Thymus (tissue), 11 donors: ENCODE results near the gene TRNAU1AP. TPM values are rescaled to one million over a fixed set of nuclear protein-coding genes. Genes with fewer than 3 reads are reported as not detected.
"Not testable (repeated sequence)": the region's sequence is repeated elsewhere in the genome, so short reads cannot be mapped to it uniquely, and the experiment has no call there.

Experiments
- DNase-seq, 9 donors: peaks; one replicate each; pipeline ENCODE4 v3.0.0-alpha.2; 2013; ENCODE audit warnings: low spot score in 9 of 9, low read depth in 6 of 9, missing footprints in 1 of 9
- H3K27ac ChIP-seq, 2 donors: one replicate each; pipeline ENCODE4 v1.5.1; 2013; ENCODE audit warnings: control low read depth in 1 of 2, low read depth in 1 of 2, low read length in 1 of 2, mild to moderate bottlenecking in 1 of 2, moderate library complexity in 1 of 2
- H3K27me3 ChIP-seq, 2 donors: one replicate each; pipeline ENCODE4 v1.5.1; 2013; ENCODE audit warnings: low read length in 1 of 2; ENCODE audit not compliant: control insufficient read depth in 2 of 2, insufficient read depth in 1 of 2
- H3K36me3 ChIP-seq, 2 donors: one replicate each; pipeline ENCODE4 v1.5.1; 2013; ENCODE audit warnings: low read length in 1 of 2, mild to moderate bottlenecking in 1 of 2, moderate library complexity in 1 of 2; ENCODE audit not compliant: control insufficient read depth in 2 of 2, insufficient read depth in 2 of 2
- H3K4me1 ChIP-seq, 2 donors: one replicate each; pipeline ENCODE4 v1.5.1; 2013; ENCODE audit warnings: low read length in 2 of 2; ENCODE audit not compliant: control insufficient read depth in 2 of 2, insufficient read depth in 2 of 2
- H3K4me3 ChIP-seq, 2 donors: one replicate each; pipeline ENCODE4 v1.5.1; 2013; ENCODE audit warnings: low read length in 2 of 2, control low read depth in 1 of 2, mild to moderate bottlenecking in 1 of 2
- H3K9me3 ChIP-seq, 2 donors: one replicate each; pipeline ENCODE4 v1.5.1; 2013; ENCODE audit warnings: low read length in 1 of 2, mild to moderate bottlenecking in 1 of 2; ENCODE audit not compliant: control insufficient read depth in 2 of 2, insufficient read depth in 1 of 2
- WGBS: extraction: QIAGEN DNeasy Blood & Tissue Kit; methylation state at CpG from one replicate; pipeline ENCODE4 v1.1.7; 2013; 5-methylcytosine and 5-hydroxymethylcytosine counted together
- polyA plus RNA-seq: library from polyadenylated mRNA; stranded (reverse); fragments of 200-250 nt; gene quantifications from one replicate; pipeline ENCODE4 v1.2.3, GENCODE V29; 2013
- total RNA-seq: library from RNA; stranded (reverse); fragments of 120-200 nt; gene quantifications from one replicate; pipeline ENCODE4 v1.2.4, GENCODE V29; 2013
- donor health status: healthy.

Gene TRNAU1AP
- total and polyA plus RNA-seq, 2 donors = 38.6 to 42.6 TPM

DNA sequence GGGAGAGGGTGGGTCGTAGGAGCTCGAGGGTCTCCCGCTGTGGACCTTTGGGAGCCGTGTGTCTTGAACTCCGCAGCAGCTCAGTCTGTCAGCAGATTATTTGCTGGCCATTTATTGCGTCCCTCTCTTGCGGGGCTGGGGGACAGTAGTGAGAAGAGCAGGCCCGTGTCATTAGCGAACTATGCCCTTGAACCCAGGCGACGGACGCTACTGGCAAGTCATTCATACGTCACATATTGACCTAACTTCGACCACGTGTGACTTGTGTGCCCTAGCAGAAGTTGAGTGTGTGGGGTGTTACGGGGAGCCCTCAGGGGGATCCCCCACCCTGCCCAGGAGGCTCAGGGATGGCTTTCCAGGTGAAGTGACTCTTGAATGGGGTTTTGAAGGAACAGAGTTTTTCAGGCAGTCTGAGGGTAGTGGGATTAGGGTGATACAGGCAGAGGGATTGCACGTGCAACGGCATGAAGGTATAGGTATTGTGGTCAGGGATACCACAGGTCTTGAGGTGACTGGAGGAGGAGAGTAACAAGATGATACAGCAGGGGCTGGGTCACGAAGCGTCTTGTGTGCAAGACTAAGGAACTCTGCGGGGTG is 34.0 kb upstream of the TRNAU1AP start:
- H3K4me1 ChIP-seq = peaks cover 12 to 19% of the 10 kb centered on the region in 2 donors
- H3K27ac ChIP-seq = peak overlapping the region in 1 of 2 donors; percentile 59
- peaks cover 6 to 31% of the 10 kb centered on the region in 2 donors for H3K36me3 ChIP-seq
- H3K9me3 ChIP-seq = no peaks in the 10 kb centered on the region
- no peaks in the 10 kb centered on the region for H3K27me3 ChIP-seq
- H3K4me3 ChIP-seq = peak overlapping the region; percentile 62 to 81
- DNase-seq = peak in 1 of 9 donors; percentile 46
- 2% methylated on average over 21 of the region's 21 CpGs for WGBS

DNA sequence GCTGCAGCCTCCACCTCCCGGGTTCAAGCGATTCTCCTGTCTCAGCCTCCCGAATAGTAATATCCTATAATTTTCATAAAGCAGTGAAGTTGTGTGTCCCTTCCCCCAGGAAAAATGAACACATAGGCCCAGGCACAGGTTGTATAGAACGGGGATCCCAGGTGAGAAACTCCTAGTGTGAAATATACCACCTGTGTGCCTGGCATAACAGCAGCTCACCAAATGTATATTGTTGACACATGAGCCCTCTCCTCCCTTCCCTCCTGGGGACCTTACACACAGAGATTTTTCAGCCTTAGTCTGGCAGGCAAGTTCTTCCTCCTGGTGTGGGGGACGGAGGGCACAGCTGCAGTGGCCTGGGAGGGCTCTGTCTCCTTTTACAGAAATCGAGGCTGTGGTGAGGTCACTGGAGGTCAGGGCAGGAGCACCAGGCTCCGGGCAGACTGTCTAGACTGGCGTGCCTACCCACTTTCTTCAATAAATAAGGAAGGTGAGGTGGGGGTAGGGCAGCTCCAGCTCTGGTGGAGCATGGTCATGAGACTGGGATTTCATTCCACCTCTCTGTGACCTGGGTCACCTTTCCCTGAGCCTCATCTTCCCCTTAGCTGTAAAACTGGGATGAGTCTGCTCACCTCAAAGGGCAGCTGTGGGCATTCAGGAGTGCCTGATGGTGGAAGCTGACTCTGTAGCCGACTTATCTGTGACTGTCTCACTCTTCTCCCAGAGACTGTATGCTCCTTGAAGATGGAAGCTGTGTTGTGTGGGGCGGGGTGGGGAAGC is 32.7 kb upstream of the TRNAU1AP start:
- Histone ChIP-seq H3K9me3 (no peaks in the 10 kb centered on the region), H3K27ac (no peak overlapping the region), H3K27me3 (no peaks in the 10 kb centered on the region), H3K4me1 (peaks cover 12 to 19% of the 10 kb centered on the region in 2 donors), H3K36me3 (peaks cover 10 to 26% of the 10 kb centered on the region in 2 donors), H3K4me3 (no peak overlapping the region)
- WGBS = 96% methylated on average over 10 of the region's 10 CpGs
- no peak for DNase-seq

DNA sequence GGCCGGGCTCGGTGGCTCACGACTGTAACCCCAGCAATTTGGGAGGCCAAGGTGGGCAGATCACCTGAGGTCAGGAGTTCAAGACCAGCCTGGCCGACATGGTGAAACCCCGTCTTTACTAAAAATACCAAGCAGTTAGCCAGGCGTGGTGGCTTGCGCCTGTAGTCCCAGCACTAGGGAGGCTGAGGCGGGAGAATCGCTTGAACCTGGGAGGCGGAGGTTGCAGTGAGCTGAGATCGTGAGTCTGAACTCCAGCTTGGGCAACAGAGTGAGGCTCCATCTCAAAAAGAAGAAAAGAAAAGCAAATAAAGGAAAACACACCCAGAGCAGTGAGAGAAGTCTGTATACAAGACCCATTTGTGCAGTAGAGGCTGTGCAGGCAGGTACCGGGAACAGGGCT is 32.1 kb upstream of the TRNAU1AP start:
- DNase-seq, H3K27me3 ChIP-seq, H3K4me3 ChIP-seq, H3K9me3 ChIP-seq, H3K27ac ChIP-seq: not testable (repeated sequence)
- Histone ChIP-seq H3K36me3 (peaks cover 10 to 30% of the 10 kb centered on the region in 2 donors), H3K4me1 (peaks cover 12 to 19% of the 10 kb centered on the region in 2 donors)
- 97% methylated on average over 12 of the region's 12 CpGs for WGBS

DNA sequence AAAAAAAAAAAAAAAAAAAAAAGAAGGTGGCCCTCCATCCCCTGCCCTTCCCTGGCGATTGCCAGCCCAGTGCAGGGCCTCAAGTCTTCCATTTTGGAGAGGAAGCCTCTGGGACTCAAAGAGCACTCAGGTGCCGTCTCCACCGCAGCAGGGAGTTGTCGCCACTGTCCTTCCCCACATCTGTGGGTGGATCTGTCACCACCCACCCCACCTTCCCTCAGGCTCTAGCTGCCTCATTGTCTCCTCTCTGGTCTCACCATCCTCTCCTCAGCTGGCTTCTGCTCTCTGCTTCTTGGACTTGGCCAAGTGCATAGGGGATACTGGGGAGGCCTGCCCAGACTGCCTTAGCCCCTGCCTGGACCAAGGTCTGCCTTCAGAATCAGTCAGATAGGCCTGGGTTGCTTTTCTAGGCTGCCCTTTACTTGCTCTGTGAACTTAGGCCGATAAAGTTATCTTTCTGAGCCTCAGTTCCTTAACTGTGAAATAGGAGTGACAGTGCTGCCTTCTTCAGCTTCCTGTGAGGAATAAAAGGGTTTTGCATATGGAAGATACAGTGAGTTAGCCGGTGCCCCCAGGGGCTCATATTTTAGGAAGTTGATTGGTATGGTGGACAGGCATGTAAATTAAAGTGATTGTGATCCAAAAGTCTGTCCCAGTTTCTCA is 31.3 kb upstream of the TRNAU1AP start:
- WGBS = 96% methylated on average over 6 of the region's 6 CpGs
- Histone ChIP-seq H3K4me3 (no peak overlapping the region), H3K27ac (no peak overlapping the region), H3K9me3 (no peaks in the 10 kb centered on the region), H3K36me3 (peaks cover 13 to 30% of the 10 kb centered on the region in 2 donors), H3K4me1 (peaks cover 12 to 19% of the 10 kb centered on the region in 2 donors), H3K27me3 (no peaks in the 10 kb centered on the region)
- no peak for DNase-seq

DNA sequence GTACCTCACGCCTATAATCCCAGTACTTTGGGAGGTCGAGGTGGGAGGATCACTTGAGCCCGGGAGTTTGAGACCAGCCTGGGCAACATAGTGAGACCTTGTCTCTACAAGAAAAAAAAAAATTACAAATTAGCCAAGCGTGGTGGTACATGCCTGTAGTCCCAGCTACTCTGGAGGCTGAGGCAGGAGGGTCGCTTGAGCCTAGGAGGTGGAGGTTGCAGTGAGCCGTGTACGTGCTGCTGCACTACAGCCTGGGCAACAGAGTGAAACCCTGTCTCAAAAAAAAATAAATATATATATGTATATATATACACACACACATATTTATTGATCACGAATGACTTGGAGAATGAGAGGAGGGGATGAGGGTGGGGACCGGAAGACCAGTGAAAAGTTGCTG is 30.3 kb upstream of the TRNAU1AP start:
- H3K4me3 ChIP-seq, H3K27me3 ChIP-seq, DNase-seq, H3K9me3 ChIP-seq, H3K27ac ChIP-seq: not testable (repeated sequence)
- H3K4me1 ChIP-seq = peaks cover 12 to 16% of the 10 kb centered on the region in 2 donors
- H3K36me3 ChIP-seq = peaks cover 16 to 27% of the 10 kb centered on the region in 2 donors
- over 99% methylated on average over 9 of the region's 9 CpGs for WGBS

DNA sequence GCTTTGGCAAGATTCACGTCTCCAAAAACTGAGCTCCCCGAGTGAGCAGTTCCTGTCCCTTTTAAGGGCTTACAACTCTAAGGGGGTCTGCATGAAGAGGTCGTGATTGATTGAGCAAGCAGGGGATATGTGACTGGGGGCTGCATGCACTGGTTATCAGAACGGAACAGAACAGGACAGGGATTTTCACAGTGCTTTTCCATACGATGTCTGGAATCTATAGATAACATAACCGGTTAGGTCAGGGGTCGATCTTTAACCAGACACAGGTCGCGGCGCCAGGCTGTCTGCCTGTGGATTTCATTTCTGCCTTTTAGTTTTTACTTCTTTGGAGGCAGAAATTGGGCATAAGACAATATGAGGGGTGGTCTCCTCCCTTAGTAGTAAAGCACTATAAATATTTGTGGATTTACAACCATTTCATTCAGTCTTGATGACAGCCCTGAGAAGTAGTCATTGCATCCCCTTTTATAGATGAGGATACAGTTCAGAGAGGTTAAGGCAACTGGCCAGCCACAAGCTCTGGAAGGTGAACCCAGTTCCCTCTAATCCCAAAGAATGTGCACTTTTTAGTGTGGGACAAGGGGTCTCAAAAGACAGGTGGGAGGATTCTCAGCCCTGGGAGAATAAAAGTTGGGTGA is 27.8 kb upstream of the TRNAU1AP start:
- WGBS = 96% methylated on average over 10 of the region's 10 CpGs
- H3K27ac ChIP-seq, H3K27me3 ChIP-seq, H3K9me3 ChIP-seq, DNase-seq, H3K4me3 ChIP-seq, H3K4me1 ChIP-seq: not testable (repeated sequence)
- H3K36me3 ChIP-seq = peaks cover 19 to 30% of the 10 kb centered on the region in 2 donors

DNA sequence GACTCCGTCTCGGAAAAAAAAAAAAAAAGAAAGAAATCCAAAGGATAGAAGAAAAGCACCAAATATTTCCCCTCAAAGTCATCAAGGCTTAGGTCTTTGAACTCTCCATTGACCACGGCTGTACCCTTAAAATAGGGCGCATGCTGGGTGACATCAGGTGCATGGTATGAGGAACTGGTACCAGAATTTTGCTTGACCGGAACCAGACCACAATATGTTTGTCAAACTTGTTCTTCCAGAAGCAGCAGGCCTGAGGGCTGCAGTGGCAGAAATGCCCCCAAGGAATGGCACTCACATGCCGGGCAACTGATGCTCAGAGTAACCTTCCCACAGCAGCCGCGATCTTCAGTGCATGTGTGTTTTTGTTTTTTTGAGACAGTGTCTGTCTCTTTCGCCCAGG is 26.0 kb upstream of the TRNAU1AP start:
- H3K27ac ChIP-seq = no peak overlapping the region
- H3K27me3 ChIP-seq = no peaks in the 10 kb centered on the region
- H3K4me3 ChIP-seq = no peak overlapping the region
- H3K4me1 ChIP-seq = no peaks in the 10 kb centered on the region
- 98% methylated on average over 9 of the region's 9 CpGs for WGBS
- peaks cover 33 to 34% of the 10 kb centered on the region in 2 donors for H3K36me3 ChIP-seq
- no peaks in the 10 kb centered on the region for H3K9me3 ChIP-seq
- no peak for DNase-seq

DNA sequence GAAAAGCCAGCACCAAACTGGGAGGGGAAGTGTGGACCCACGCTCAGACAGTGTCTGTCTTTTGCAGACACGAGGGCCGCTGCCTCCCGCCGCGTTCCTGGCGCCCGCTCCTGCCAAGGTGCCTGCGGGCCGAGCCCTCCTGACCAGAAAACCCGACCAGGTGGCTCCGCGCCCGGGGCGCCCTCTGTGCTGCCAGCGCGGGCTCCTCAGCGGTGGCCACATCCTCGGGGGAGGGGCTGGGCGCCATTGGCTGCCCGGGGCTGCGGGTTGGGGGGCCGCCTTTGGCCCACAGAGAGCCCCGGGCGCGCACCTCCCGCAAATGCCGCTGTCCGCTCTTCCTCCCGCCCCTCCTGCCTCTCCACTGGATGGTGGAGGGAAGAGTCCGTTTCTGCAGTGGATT is 22.4 kb upstream of the TRNAU1AP start:
- Histone ChIP-seq H3K9me3 (no peaks in the 10 kb centered on the region), H3K4me3 (no peak overlapping the region), H3K27ac (no peak overlapping the region), H3K4me1 (no peaks in the 10 kb centered on the region), H3K36me3 (peaks cover 41 to 45% of the 10 kb centered on the region in 2 donors), H3K27me3 (no peaks in the 10 kb centered on the region)
- no peak for DNase-seq
- 99% methylated on average over 31 of the region's 31 CpGs for WGBS

DNA sequence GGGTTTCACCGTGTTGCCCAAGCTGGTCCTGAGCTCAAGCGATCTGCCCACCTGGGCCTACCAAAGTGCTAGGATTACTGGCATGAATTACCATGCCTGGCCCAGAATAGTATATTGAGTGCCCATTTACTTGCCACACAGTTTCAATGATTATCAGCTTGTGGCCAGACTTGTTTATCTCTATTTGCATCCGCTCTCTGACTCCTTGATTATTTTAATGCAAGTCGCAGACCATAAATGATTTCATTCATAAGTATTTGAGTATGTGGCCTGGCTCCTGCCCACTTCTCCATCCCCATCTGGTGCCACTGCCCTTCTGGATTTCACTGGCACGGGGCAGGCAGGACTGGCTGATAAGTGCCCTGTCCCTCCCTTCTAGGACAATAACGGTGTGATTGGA is 18.2 kb upstream of the TRNAU1AP start:
- H3K36me3 ChIP-seq = peaks cover 68 to 71% of the 10 kb centered on the region in 2 donors
- H3K27me3 ChIP-seq = no peaks in the 10 kb centered on the region
- H3K4me3 ChIP-seq = no peak overlapping the region
- H3K4me1 ChIP-seq = no peaks in the 10 kb centered on the region
- DNase-seq = no peak
- WGBS = 98% methylated on average over 6 of the region's 6 CpGs
- no peak overlapping the region for H3K27ac ChIP-seq
- no peaks in the 10 kb centered on the region for H3K9me3 ChIP-seq
